SH-SY5Y (cell line): Measurements from ENCODE around the gene TEKT3.

Experiments
- GATA2 ChIP-seq: IDR thresholded peaks from 2 replicates; pipeline ENCODE4 v1.6.1; 2011; ENCODE audit warnings: mild to moderate bottlenecking, low read depth, low read length
- GATA3 ChIP-seq: IDR thresholded peaks from 2 replicates; pipeline ENCODE4 v1.6.1; 2011; ENCODE audit warnings: low read depth, mild to moderate bottlenecking, low read length, moderate library complexity

GRCh38 chr17:15382914-15383313, 41.5 kb upstream of the TEKT3 start:
- TF ChIP-seq GATA2, result no peak
- TF ChIP-seq GATA3, result no peak
